IPS-NIHi7 (cell line): ENCODE measurements around the gene ADAM19.

Source experiments
- DNase-seq: peaks from one replicate; pipeline ENCODE4 v3.0.0; 2012; ENCODE audit warnings: mixed read lengths; ENCODE audit errors: extremely low spot score

Gene ADAM19

DNA sequence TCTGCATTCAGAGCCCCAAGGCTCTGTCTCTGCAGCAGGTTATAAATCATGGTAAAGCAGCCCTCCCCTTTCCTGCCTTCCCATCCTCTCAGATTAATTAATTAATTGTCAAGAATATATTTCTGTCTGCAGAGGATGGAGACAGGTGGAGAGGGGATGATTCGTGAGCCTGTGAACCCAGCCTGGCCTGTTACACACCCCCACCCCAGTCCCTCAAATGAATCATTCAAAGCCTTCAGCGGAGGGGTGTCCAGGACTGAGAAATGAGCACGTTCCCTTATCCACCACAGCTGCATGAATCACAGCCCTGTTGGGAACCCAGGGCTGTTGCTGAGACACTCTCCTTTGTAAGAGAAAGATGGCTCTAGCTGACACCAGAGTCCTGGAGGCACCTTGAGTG lies 59.6 kb downstream of the ADAM19 start:
- no peak for DNase-seq

GRCh38 chr5:157514974-157515373 lies 60.6 kb downstream of the ADAM19 start:
- DNase-seq, result no peak

DNA sequence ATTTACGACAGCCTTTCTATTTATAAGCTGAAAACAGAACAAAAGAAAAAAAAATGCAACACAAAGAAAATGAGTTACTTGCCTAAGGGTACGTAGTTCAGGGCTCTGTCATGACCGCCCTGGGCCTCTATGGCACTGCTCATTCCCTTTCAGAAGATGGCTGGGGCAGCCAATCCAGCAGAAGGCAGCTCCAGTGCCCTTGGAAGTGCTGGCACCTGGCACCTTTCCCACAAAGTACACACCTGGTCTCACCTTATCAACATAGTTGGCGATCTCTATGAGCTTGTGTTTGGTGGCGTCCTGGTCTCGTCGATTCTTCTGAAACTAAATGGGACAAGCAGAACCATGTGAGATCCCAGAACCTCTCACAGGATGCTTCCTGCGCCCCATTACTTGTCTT lies 62.4 kb downstream of the ADAM19 start:
- DNase-seq, result no peak

GRCh38 chr5:157511651-157512644 lies 63.6 kb downstream of the ADAM19 start:
- DNase-seq, result peak; percentile 50

DNA sequence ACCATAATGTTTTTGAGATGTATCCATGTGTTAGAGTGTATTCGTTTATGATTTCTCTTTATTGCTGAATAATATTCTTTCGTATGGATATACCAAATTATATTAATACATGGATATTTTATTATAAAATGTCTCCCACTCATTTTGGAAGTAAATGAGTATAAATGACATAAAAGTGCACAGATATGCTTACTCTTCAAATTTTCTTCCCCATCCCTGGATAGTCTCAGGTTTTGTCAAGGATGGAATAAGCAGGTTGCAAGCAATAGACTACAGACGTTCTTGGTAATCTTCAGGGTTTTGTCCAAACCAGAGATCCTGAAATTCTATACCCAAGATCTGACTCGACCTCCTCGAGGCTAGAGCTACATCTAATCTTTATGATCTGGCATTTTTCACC lies 64.9 kb downstream of the ADAM19 start:
- DNase-seq, result no peak

- DNase-seq, result no peak
Observed at GRCh38 chr5:157509587-157509986, 66.0 kb downstream of the ADAM19 start.

GRCh38 chr5:157509093-157509492 lies 66.5 kb downstream of the ADAM19 start:
- DNase-seq, result no peak

DNA sequence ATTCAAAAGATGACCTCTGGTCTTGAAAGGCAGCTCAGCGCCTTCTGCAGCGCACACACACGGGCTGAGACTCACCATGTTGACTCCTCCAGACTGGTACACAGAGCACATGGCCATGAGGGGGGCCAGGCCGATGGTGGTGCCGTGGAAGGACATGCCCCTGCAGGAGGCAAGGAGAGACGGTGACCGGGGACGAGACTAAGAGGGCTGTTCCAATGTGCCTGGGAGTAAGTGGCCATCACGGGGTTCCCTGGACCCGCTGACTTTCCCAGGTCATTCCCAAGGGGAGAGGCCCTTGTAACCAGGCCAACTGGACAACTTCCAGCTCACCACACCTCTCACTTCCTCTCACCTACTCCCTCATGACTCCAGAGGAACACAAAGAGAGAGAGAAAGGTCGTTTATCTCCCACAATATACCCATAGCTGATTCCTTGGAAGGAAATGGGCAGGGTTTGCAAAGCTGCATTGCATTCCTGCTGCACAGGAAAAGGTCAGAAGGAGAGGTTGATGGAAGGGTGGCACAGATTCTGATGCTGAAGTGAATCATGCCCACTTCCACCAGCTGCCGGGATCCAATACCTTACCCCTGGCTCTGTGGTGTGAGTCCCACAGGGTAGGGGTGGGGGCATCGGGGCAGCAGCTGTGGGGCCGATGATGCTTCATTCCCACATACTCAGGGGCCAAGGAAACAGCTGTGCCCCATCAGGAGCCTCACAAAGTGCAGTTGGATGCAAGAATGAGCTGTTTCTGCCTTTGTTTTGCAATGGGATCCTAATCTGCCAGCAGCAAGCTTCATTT lies 68.4 kb downstream of the ADAM19 start:
- no peak for DNase-seq

GRCh38 chr5:157506066-157506590 lies 69.4 kb downstream of the ADAM19 start:
- no peak for DNase-seq

- no peak for DNase-seq
Observed at GRCh38 chr5:157505496-157505895, 70.1 kb downstream of the ADAM19 start.

- no peak for DNase-seq
Observed at GRCh38 chr5:157504053-157504452, 71.5 kb downstream of the ADAM19 start.

DNA sequence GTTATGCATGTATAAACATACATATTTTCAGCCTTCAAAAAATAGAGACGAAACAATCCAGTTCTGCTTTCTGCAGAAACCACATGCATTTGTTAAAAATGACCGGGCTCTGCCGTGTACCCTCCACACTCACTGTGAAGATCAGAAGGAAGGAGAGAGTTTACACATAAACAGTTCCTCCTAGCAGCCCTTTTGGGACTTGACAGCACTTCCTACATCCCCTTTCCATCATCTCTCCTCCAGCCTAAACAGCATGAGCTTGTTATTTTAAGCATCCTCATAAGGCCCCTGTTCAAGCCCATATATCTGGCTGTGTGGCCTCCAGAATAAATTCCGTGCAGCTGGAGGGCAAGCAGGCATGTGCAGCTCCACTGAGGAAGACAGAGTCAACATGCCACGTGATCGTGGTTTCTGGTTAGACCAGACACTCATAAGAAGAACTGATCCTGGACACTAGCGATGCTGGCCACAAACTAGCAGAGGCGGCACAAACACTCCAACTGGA lies 73.4 kb downstream of the ADAM19 start:
- no peak for DNase-seq

- DNase-seq, result no peak
Observed at GRCh38 chr5:157497875-157498611, 77.5 kb downstream of the ADAM19 start.

DNA sequence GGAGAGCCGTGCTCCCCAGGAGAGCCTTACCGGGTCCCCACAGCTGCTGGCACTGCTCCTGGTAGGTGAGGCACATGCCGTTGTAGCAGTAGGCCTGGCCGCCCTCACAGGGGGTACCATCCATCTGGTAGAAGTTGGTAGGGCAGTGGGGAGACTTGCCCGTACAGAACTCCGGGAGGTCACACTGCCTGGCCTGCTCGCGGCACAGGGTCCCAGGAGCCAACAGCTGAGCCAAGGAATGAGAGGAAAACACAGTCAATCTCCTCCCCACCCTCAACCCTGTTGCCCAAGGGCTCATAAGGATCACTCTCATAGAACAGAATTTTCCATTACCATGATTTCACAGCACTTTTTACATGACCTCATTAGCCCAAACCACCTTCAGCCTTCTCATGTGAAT lies 78.7 kb downstream of the ADAM19 start:
- DNase-seq, result no peak

DNA sequence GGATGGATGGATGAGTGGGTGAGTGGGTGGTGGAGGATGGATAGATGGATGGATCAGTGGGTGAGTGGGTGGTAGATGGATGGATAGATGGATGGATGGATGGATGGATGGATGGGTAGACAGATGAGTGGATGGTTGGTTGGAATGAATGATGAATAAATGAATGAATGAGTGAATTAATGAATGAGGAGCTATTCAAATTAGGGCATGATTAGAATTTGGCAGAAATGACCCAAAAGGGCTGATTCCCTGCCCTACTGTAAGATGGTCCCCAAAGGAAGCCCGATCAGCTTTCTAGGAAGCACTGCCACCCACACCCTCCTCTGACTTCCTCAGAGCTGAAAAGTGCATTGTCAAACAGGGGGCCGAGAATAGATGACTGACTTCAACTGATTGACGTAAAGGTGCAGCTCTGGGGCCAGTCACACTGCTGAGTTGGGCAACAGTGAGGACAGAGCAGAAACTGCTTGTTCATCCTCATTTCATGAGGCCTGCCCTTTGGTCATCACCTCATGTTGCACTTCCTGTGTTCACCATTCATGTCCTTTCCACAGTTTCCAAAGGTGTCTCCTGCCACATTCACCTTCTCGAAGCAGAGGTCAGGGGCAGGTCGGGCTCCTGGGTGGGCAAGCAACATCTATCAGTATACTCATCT lies 81.3 kb downstream of the ADAM19 start:
- DNase-seq, result no peak

DNA sequence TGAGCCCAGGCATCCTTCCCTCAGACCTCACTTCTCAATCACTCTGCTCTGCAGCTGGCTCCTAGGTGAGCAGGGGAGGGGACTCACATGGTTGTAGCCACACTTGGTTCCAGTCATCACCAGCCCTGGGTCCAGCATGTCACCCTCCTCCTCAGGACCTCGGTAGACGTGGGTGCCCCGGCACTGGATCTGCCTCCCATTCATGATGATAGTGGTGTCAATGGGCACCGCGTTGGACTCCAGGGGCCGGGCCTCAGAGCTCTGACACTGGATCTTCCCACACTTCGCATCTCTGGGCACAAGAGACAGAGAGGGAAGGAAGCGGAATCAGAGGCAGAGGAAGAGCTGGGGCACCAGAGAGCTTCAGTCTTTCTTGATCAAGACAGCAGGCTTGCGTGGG lies 82.7 kb downstream of the ADAM19 start:
- DNase-seq, result no peak

DNA sequence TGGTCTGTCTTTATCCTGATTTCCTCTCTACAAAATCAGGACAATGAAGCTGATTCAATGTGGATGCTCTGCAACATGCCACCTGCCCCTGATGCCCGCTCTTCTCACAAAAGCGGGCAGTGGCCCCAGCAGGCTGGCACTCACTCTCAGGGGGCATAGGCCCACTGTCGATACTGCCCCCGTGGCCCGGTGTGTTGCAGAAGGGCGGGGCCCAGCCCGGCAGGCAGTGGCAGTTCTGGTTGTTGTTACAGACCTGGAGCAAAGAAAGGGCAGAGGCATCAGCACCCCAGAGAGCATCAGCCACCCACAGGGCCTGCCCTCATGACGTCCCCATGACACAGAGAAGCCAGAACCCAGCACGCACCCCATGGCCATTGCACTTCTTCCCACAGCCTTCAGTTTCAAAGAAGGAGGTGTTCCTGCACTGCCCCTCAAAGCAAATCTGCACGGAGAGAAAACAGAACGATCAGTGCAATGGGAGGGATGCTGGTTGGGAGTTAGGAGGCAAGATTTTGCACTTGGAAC lies 84.0 kb downstream of the ADAM19 start:
- DNase-seq, result no peak

GRCh38 chr5:157487358-157487757 lies 88.2 kb downstream of the ADAM19 start:
- no peak for DNase-seq

DNA sequence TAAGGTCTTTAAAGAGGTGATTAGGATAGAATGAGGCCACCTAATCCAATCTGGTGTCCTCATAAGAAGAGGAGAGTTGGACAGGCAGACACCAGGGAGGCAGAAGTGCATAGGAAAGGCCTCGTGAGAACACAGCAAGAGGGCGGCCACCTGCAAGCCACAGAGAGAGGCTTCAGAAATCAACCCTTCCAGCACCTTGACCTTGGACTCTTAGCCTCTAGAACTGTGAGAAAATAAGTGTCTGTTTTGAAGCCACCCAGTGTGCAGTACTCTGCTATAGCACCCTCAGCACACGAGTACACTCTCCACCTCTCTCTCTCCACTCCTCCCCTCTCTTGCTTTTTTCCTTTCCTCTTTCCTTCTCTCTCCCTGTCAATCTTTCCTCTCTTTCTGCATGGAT lies 88.7 kb downstream of the ADAM19 start:
- no peak for DNase-seq

- no peak for DNase-seq
Observed at GRCh38 chr5:157486221-157486681, 89.3 kb downstream of the ADAM19 start.

- DNase-seq, result no peak
Observed at GRCh38 chr5:157485811-157486210, 89.8 kb downstream of the ADAM19 start.
